Measurements from ENCODE around the gene USP25. TPM values are rescaled to one million over a fixed set of nuclear protein-coding genes. Genes with fewer than 3 reads are reported as not detected.

USP25 gene
- total and polyA plus RNA-seq, 2 of the 8 experiments (the other 6 are each of a cell fraction or from before 2014, with no cell fraction given): 11.2 to 48.1 TPM

GRCh38 chr21:15893902-15894301 lies 164.1 kb downstream of the USP25 start:
- Histone ChIP-seq H4K8ac (ENCODE audit: extremely low read depth, insufficient read depth, low read length) (no peak overlapping the region), H2BK5ac (ENCODE audit: low read depth, low read length) (no peak overlapping the region), H3K79me1 (ENCODE audit: low read depth, low read length) (no peaks in the 10 kb centered on the region), H3K27ac (ENCODE audit: low read depth, low read length) (no peak overlapping the region), H3K36me3 (ENCODE audit: control insufficient read depth in 2 of 4, insufficient read depth in 4 of 4, low read length in 3 of 4) (no peaks in the 10 kb centered on the region; a peak in 1 of 8 replicates), H2BK120ac (replicated peaks; ENCODE audit: low read depth, low read length) (no peak overlapping the region), H3K9me3 (ENCODE audit: insufficient read depth in 2 of 2, low read depth in 1 of 2, low read length in 1 of 2) (peaks cover 6 to 10% of the 10 kb centered on the region in 2 experiments; a peak in 2 of 4 replicates), H3K4ac (replicated peaks; ENCODE audit: insufficient read length, low read depth, low read length) (no peak overlapping the region), H3K9ac (replicated peaks in 1 of 4; ENCODE audit: extremely low read depth in 1 of 4, low read depth in 3 of 4, low read length in 3 of 4) (no peak overlapping the region), H3K79me2 (ENCODE audit: control insufficient read depth in 1 of 2, insufficient read depth in 2 of 2, low read length in 2 of 2) (no peaks in the 10 kb centered on the region), H4K91ac (replicated peaks; ENCODE audit: insufficient read length, low read length) (no peak overlapping the region), H3K23ac (ENCODE audit: insufficient read length) (no peak overlapping the region), H3K14ac (ENCODE audit: insufficient read length) (no peak overlapping the region), H3K4me2 (ENCODE audit: insufficient read depth in 1 of 2, low read depth in 2 of 2, low read length in 2 of 2) (no peak overlapping the region), H2BK20ac (ENCODE audit: low read length) (no peak overlapping the region), H3K4me1 (replicated peaks in 1 of 4; ENCODE audit: control insufficient read depth in 3 of 4, insufficient read depth in 4 of 4, low read length in 3 of 4) (no peaks in the 10 kb centered on the region), H2BK15ac (ENCODE audit: low read length) (no peak overlapping the region), H2BK12ac (ENCODE audit: low read depth, low read length) (no peak overlapping the region), H3K56ac (replicated peaks; ENCODE audit: insufficient read length, low read depth, low read length) (no peak overlapping the region), H2AFZ (ENCODE audit: low read length) (no peak overlapping the region), H2AK5ac (ENCODE audit: low read depth, low read length) (no peak overlapping the region), H4K20me1 (replicated peaks in 1 of 2; ENCODE audit: control insufficient read depth in 1 of 2, insufficient read depth in 2 of 2, low read length in 2 of 2) (no peaks in the 10 kb centered on the region), H3K4me3 (ENCODE audit: extremely low read depth in 1 of 4, insufficient read depth in 2 of 4, low read depth in 3 of 4, low read length in 4 of 4) (no peak overlapping the region), H3K23me2 (ENCODE audit: low read depth, low read length) (no peaks in the 10 kb centered on the region), H3K27me3 (replicated peaks in 1 of 4; ENCODE audit: control insufficient read depth in 3 of 4, extremely low read depth in 1 of 4, insufficient read depth in 3 of 4, low read length in 3 of 4) (no peaks in the 10 kb centered on the region), H3K18ac (ENCODE audit: extremely low read depth, low read length) (no peak overlapping the region), H4K5ac (ENCODE audit: insufficient read length, low read depth, low read length) (no peak overlapping the region)
- POLR2A ChIA-PET (ENCODE audit: partially characterized antibody): interaction anchor here (0.7 kb wide), 1 partner anchor 24 kb away, joined by 4 read pairs; no protein-coding TSS in a partner anchor
- 89% methylated on average over 4 of the region's 4 CpGs; no CpG with 5 or more reads in 1 of the 2 experiments for WGBS, 2 experiments (ENCODE audit: extremely low coverage in 1 of 2, insufficient coverage in 1 of 2, insufficient read length in 1 of 2, insufficient replicate concordance in 2 of 2, low coverage in 1 of 2, low lambda C conversion rate in 2 of 2, missing lambda C conversion rate in 1 of 2)
- no peak for DNase-seq (ENCODE audit: low read depth in 1 of 2, low spot score in 2 of 2)
- FAIRE-seq: no peak
- CTCF ChIA-PET (ENCODE audit: partially characterized antibody): no interaction called here
- TF ChIP-seq CHD1 (IDR thresholded peaks at IDR 0.05; ENCODE audit: low read depth, low read length) (no peak), PHF8 (conservative IDR thresholded peaks at IDR 0.05; ENCODE audit: low read depth, low read length) (no peak), RXRA (IDR thresholded peaks at IDR 0.05; ENCODE audit: insufficient read depth, low read depth, low read length) (no peak), GABPA (IDR thresholded peaks at IDR 0.05; ENCODE audit: borderline replicate concordance, insufficient read depth, low read length) (no peak), SIN3A (conservative IDR thresholded peaks at IDR 0.05 in 1 of 2, IDR thresholded peaks at IDR 0.05 in 1 of 2; ENCODE audit: low read depth in 1 of 2, low read length in 2 of 2) (no peak), TBP (IDR thresholded peaks at IDR 0.05; ENCODE audit: low read depth, low read length) (no peak), CTBP2 (IDR thresholded peaks at IDR 0.05; ENCODE audit: borderline replicate concordance, insufficient read depth, insufficient read length, low read length) (no peak), BACH1 (IDR thresholded peaks at IDR 0.05; ENCODE audit: low read length) (no peak), HDAC6 (IDR thresholded peaks at IDR 0.05; ENCODE audit: low read depth, low read length) (no peak), POLR2A (IDR thresholded peaks at IDR 0.05; ENCODE audit: control extremely low read depth in 1 of 2, low read depth in 2 of 2, low read length in 2 of 2) (no peak), SIRT6 (IDR thresholded peaks at IDR 0.05; ENCODE audit: low read length) (no peak)

Measured in H1 (cell line).